Panc1 (cell line): ENCODE measurements around the gene FAM186B.

Experiments used
- POLR2AphosphoS5 ChIP-seq: IDR thresholded peaks from 2 replicates; pipeline ENCODE4 v1.6.1; 2012; ENCODE audit warnings: mild to moderate bottlenecking, low read depth, low read length, moderate library complexity
- TCF7L2 ChIP-seq: IDR thresholded peaks from 2 replicates; pipeline ENCODE4 v1.6.1; 2011; ENCODE audit warnings: mild to moderate bottlenecking, low read depth, low read length, inconsistent platforms
- TF ChIP-seq, protein P1 (sequence below): fragments of 450-650 bp; IDR thresholded peaks from 2 replicates; pipeline ENCODE4 v1.5.1; 2017; ENCODE audit warnings: mild to moderate bottlenecking
- TF ChIP-seq, protein P2 (sequence below), 2 experiments: IDR thresholded peaks; 2 replicates each; pipeline ENCODE4 v1.6.1; 2011 to 2012; ENCODE audit warnings: low read depth in 2 of 2, control low read depth in 1 of 2, low read length in 1 of 2, mild to moderate bottlenecking in 1 of 2, moderate library complexity in 1 of 2; ENCODE audit not compliant: insufficient read depth in 1 of 2

DNA sequence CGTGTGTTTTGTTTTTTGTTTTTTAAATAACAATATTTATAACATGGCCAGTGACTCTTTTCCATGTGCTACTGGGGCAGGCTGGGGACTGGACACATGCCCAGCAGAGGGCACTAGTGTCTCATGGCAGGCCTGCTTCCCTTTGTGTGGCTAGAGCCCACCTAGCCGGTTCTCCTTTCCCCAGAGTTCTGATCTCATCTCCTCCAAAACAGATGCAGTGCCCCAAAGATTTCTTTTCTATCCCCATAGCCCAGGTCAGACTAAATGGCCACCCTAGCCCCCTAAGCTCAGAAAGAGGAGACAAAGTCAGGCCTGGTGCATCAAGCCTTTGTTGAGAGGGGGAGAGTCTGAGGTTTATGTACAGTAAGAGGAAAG, 39.2 kb upstream of the FAM186B start:
- TF ChIP-seq, protein P1, sequence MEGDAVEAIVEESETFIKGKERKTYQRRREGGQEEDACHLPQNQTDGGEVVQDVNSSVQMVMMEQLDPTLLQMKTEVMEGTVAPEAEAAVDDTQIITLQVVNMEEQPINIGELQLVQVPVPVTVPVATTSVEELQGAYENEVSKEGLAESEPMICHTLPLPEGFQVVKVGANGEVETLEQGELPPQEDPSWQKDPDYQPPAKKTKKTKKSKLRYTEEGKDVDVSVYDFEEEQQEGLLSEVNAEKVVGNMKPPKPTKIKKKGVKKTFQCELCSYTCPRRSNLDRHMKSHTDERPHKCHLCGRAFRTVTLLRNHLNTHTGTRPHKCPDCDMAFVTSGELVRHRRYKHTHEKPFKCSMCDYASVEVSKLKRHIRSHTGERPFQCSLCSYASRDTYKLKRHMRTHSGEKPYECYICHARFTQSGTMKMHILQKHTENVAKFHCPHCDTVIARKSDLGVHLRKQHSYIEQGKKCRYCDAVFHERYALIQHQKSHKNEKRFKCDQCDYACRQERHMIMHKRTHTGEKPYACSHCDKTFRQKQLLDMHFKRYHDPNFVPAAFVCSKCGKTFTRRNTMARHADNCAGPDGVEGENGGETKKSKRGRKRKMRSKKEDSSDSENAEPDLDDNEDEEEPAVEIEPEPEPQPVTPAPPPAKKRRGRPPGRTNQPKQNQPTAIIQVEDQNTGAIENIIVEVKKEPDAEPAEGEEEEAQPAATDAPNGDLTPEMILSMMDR: peak; percentile 95
- TF ChIP-seq TCF7L2: no peak
- TF ChIP-seq POLR2AphosphoS5: no peak
- TF ChIP-seq, protein P2, sequence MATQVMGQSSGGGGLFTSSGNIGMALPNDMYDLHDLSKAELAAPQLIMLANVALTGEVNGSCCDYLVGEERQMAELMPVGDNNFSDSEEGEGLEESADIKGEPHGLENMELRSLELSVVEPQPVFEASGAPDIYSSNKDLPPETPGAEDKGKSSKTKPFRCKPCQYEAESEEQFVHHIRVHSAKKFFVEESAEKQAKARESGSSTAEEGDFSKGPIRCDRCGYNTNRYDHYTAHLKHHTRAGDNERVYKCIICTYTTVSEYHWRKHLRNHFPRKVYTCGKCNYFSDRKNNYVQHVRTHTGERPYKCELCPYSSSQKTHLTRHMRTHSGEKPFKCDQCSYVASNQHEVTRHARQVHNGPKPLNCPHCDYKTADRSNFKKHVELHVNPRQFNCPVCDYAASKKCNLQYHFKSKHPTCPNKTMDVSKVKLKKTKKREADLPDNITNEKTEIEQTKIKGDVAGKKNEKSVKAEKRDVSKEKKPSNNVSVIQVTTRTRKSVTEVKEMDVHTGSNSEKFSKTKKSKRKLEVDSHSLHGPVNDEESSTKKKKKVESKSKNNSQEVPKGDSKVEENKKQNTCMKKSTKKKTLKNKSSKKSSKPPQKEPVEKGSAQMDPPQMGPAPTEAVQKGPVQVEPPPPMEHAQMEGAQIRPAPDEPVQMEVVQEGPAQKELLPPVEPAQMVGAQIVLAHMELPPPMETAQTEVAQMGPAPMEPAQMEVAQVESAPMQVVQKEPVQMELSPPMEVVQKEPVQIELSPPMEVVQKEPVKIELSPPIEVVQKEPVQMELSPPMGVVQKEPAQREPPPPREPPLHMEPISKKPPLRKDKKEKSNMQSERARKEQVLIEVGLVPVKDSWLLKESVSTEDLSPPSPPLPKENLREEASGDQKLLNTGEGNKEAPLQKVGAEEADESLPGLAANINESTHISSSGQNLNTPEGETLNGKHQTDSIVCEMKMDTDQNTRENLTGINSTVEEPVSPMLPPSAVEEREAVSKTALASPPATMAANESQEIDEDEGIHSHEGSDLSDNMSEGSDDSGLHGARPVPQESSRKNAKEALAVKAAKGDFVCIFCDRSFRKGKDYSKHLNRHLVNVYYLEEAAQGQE (IDR thresholded peaks at IDR 0.05; ENCODE audit: insufficient read depth in 1 of 2, low read depth in 2 of 2, low read length in 1 of 2): no peak
